ENCODE results near the gene HADHA.

The HADHA gene

GRCh38 chr2:26243470-26244308, 743 bp downstream of the HADHA start:
- peak; percentile 19 for DNase-seq

GRCh38 chr2:26241928-26242436, 2.5 kb downstream of the HADHA start:
- DNase-seq, result no peak

- DNase-seq, result no peak
Observed at GRCh38 chr2:26238311-26238958, 6.0 kb downstream of the HADHA start.

- DNase-seq, result no peak
Observed at GRCh38 chr2:26237868-26238267, 6.6 kb downstream of the HADHA start.

GRCh38 chr2:26235089-26235488, 9.3 kb downstream of the HADHA start:
- DNase-seq, result no peak

DNA sequence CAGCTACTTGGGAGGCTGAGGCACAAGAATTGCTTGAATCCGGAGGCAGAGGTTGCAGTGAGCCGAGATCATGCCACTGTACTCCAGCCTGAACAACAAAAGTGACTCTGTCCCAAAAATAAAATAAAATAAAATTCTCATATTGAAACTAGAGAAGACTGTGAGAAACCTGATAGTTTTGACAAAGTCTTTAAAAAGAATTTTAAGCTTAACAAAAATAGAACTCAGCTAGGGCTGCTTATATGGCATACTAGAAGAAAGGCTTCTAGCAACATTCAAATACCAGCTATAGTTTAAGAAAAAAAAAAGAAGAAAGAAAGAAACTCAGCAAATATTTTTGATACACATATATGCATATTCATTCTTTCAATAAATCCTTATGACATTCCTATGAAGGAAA, 13.6 kb downstream of the HADHA start:
- no peak for DNase-seq

DNA sequence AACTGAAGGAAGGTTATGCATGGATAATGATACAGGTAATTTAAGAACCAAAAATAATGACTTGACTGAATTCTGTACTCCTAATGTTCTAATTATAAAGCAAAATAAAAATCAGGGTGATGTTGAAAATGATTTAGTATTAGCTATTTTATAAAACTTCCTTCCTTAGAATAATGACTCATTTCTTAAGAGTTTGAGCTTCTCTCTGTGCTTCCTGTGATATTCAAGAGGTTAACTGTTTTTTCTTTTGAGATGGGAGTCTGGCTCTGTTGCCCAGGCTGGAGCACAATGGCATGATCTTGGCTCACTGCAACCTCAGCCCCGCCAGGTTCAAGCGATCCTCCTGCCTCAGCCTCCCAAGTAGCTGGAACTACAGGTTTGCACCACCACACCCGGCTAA, 14.8 kb downstream of the HADHA start:
- no peak for DNase-seq

GRCh38 chr2:26224095-26224494, 20.3 kb downstream of the HADHA start:
- DNase-seq, result no peak

- DNase-seq, result no peak
Observed at GRCh38 chr2:26223018-26223417, 21.4 kb downstream of the HADHA start.

DNA sequence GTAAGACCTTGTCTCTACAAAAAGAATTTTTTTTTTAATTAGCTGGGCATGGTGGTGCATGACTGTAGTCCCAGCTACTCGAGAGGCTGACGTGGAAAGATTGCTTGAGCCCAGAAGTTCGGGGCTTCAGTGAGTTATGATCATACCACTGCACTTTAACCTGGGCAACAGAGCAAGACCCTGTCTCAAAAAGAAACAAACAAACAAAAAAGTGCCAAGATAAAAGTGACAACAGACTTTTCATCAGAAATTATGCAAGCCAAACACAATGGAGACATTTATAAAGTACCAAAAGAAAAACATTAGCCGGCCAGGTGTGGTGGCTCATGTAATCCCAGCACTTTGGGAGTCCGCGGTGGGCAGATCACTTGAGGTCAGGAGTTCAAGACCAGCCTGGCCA, 26.7 kb downstream of the HADHA start:
- no peak for DNase-seq

- no peak for DNase-seq
Observed at GRCh38 chr2:26216587-26216986, 27.8 kb downstream of the HADHA start.

DNA sequence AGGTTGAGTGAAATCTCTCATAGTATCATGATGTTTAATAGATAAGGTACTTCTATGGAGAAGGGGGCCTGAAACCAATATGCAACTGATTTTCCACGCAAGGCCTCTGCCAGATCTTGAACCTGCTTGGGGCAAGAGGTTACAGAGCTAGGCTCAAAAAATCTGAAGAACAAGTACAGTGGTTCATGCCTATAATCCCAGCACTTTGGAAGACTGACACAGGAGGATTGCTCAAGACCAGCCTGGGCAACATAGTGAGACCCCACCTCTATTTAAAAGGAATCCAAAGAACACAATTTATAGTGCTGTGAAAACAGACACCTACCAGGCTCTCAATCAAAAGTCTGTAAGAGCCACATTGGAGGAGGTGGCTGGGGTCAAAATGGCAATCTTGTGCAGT, 28.6 kb downstream of the HADHA start:
- no peak for DNase-seq

- no peak for DNase-seq
Observed at GRCh38 chr2:26214759-26215158, 29.7 kb downstream of the HADHA start.

DNA sequence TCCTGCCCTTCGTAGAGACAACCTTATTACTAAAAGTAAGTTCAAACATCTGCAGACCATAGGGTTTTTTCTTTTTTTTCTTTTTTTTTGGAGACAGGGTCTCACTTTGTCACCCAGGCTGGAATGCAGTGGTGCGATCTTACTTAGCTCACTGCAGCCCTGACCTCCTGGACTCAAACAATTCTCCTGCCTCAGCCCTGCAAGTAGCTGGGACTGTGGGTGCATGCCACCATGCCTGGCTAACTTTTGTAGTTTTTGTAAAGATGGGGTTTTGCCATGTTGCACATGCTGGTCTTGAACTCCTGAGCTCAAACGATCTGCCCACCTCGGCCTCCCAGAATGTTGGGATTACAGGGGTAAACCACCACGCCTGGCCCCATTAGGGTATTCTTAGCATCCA, 32.4 kb downstream of the HADHA start:
- no peak for DNase-seq

GRCh38 chr2:26203906-26204305, 40.5 kb downstream of the HADHA start:
- DNase-seq, result no peak

GRCh38 chr2:26202981-26203490, 41.4 kb downstream of the HADHA start:
- no peak for DNase-seq

- no peak for DNase-seq
Observed at GRCh38 chr2:26197516-26197915, 46.9 kb downstream of the HADHA start.

- peak; percentile 73 for DNase-seq
Observed at GRCh38 chr2:26196683-26197418, 47.6 kb downstream of the HADHA start.

- no peak for DNase-seq
Observed at GRCh38 chr2:26195040-26195984, 49.1 kb downstream of the HADHA start.

DNA sequence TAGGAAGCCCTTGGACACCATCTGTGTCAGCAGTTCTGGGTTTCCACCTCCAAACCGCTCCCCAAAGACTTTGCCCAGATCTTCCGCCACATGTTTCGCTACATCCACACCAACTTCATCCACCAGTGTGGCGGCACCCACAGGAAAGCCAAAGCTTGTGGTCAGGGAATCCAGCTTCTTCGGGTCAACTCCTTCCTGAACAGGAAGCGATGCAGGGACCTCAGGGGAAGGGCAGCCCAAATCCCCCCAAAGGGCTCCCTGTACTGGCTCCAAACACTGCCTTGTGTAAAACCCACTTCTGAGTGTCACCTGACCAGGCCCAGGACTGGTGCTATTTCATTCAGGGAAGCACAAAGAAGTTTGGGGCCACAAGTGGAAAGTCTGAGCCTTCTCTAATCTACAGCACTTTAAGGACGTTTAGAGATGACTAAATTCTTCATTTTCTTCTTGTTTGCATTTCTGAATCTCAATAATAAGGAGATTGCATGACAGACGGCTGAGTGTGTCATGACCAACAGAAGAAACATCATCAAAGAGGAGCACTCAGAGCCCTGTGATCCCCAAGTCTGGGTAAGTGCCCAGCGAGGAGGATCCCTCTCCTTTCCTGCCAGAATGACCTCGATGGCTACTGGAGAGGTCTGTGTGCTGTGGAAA, 50.7 kb downstream of the HADHA start:
- DNase-seq, result no peak

- no peak for DNase-seq
Observed at GRCh38 chr2:26191316-26192159, 52.9 kb downstream of the HADHA start.
